HG03159 (cell line): Measurements from ENCODE around the gene TPI1.

Experiments used
- ATAC-seq: cut with Tn5 transposase; IDR thresholded peaks from one replicate; pipeline ENCODE4 v1.9.1; 2021; ENCODE audit warnings: mild to moderate bottlenecking, moderate library complexity; ENCODE audit not compliant: unreplicated experiment

TPI1 gene

GRCh38 chr12:6828781-6829535, 38.4 kb upstream of the TPI1 start:
- no peak for ATAC-seq

GRCh38 chr12:6829536-6830220, 37.7 kb upstream of the TPI1 start:
- ATAC-seq: no peak

GRCh38 chr12:6830286-6830890, 36.9 kb upstream of the TPI1 start:
- ATAC-seq: no peak

GRCh38 chr12:6830999-6831398, 36.3 kb upstream of the TPI1 start:
- ATAC-seq: no peak

GRCh38 chr12:6831450-6831995, 35.8 kb upstream of the TPI1 start:
- ATAC-seq: no peak

GRCh38 chr12:6832125-6832524, 35.2 kb upstream of the TPI1 start:
- ATAC-seq: no peak

GRCh38 chr12:6833189-6833890, 34.0 kb upstream of the TPI1 start:
- ATAC-seq: no peak

- ATAC-seq: no peak
These were observed 33.1 kb upstream of the TPI1 start for GRCh38 chr12:6834254-6834653.

- ATAC-seq: no peak
These were observed 32.5 kb upstream of the TPI1 start for GRCh38 chr12:6834873-6835272.

- ATAC-seq: no peak
These were observed 30.5 kb upstream of the TPI1 start for GRCh38 chr12:6836851-6837250.

GRCh38 chr12:6837370-6838060, 29.8 kb upstream of the TPI1 start:
- no peak for ATAC-seq

GRCh38 chr12:6838854-6839253, 28.5 kb upstream of the TPI1 start:
- ATAC-seq: no peak

- peak; percentile 75 for ATAC-seq
These were observed 27.7 kb upstream of the TPI1 start for GRCh38 chr12:6839482-6840201.

GRCh38 chr12:6840330-6840729, 27.0 kb upstream of the TPI1 start:
- no peak for ATAC-seq

- ATAC-seq: no peak
These were observed 26.4 kb upstream of the TPI1 start, which contains the start of gene GNB3 for GRCh38 chr12:6840761-6841515. Gene GNB3 (plus strand): TSS chr12:6840925. CDS start chr12:6841288, 363 bp downstream.

GRCh38 chr12:6842075-6842474, 25.3 kb upstream of the TPI1 start:
- no peak for ATAC-seq

- ATAC-seq: no peak
These were observed 24.0 kb upstream of the TPI1 start for GRCh38 chr12:6843118-6843902.

- ATAC-seq: no peak
These were observed 21.9 kb upstream of the TPI1 start for GRCh38 chr12:6845395-6845794.
